K562 (cell line): Measurements from ENCODE around the gene DTX3. TPM values are rescaled to one million over a fixed set of nuclear protein-coding genes. Genes with fewer than 3 reads are reported as not detected.
A peak's percentile ranks its signal among the peaks of the same experiment; 100 is the strongest.

Experiments
- ATF1 ChIP-seq, 2 experiments: fragments of 450-650 bp in 1 of 2; IDR thresholded peaks; 2 replicates each; pipeline ENCODE4 v1.6.1; 2016; ENCODE audit warnings: missing compliant biosample characterization in 1 of 2, missing genetic modification characterization in 1 of 2
- BDP1 ChIP-seq: IDR thresholded peaks from 3 replicates; pipeline ENCODE4 v1.6.1; 2011; ENCODE audit not compliant: insufficient read length, insufficient read depth
- ETV1 ChIP-seq: fragments of 450-650 bp; conservative IDR thresholded peaks from 2 replicates; pipeline ENCODE4 v1.6.1; 2016; ENCODE audit warnings: missing genetic modification characterization, control low read depth, low read depth, missing compliant biosample characterization
- FOXK2 ChIP-seq, 2 experiments: fragments of 450-650 bp; IDR thresholded peaks in 1 of 2; conservative IDR thresholded peaks in 1 of 2; 2 replicates each; pipeline ENCODE4 v1.6.1; 2016; ENCODE audit warnings: low read depth in 2 of 2, mild to moderate bottlenecking in 1 of 2
- HDAC1 ChIP-seq, 2 experiments: fragments of 450-650 bp; IDR thresholded peaks; 2 replicates each; pipeline ENCODE4 v1.6.1; 2016 to 2017; ENCODE audit warnings: inconsistent platforms in 1 of 2, mild to moderate bottlenecking in 1 of 2, moderate library complexity in 1 of 2
- HNRNPUL1 ChIP-seq: fragments of 200-400 bp; formaldehyde crosslinking; IDR thresholded peaks from 2 replicates; pipeline ENCODE4 v1.6.1; 2017; ENCODE audit warnings: low read length
- KLF10 ChIP-seq: fragments of 250-450 bp; sonication (Bioruptor Pico); IDR thresholded peaks from 2 replicates; pipeline ENCODE4 v1.6.1; 2021; ENCODE audit warnings: matching md5 sums
- MCM5 ChIP-seq: fragments of 450-650 bp; IDR thresholded peaks from 2 replicates; pipeline ENCODE4 v1.6.1; 2016; ENCODE audit warnings: low read depth
- NR2C2 ChIP-seq, 2 experiments: fragments of 200-800 bp in 1 of 2; sonication (Bioruptor generic) in 1 of 2; sonication (generic) in 1 of 2; formaldehyde crosslinking in 1 of 2; IDR thresholded peaks; 2 replicates each; pipeline versions ENCODE4 v1.6.1 to v1.8.0; 2016 to 2022; ENCODE audit warnings: mild to moderate bottlenecking in 1 of 2, missing compliant biosample characterization in 1 of 2, missing genetic modification characterization in 1 of 2, missing genetic modification reagents in 1 of 2
- POLR2AphosphoS5 ChIP-seq: IDR thresholded peaks from 2 replicates; pipeline ENCODE4 v1.6.1; 2011; ENCODE audit warnings: mild to moderate bottlenecking, low read depth, low read length, moderate library complexity; ENCODE audit not compliant: control insufficient read depth, insufficient read depth
- STAT5B ChIP-seq: fragments of 250-450 bp; sonication (Bioruptor Pico); IDR thresholded peaks from 2 replicates; pipeline ENCODE4 v1.8.0; 2021; ENCODE audit warnings: mild to moderate bottlenecking, inconsistent platforms
- TARDBP ChIP-seq: fragments of 450-650 bp; IDR thresholded peaks from 2 replicates; pipeline ENCODE4 v1.6.1; 2016
- TBL1XR1 ChIP-seq, 2 experiments: IDR thresholded peaks; 2 replicates each; pipeline ENCODE4 v1.6.1; 2012; ENCODE audit warnings: improper control_type of control experiment in 2 of 2, low read length in 2 of 2, mild to moderate bottlenecking in 1 of 2
- ZBTB8A ChIP-seq: fragments of 450-650 bp; IDR thresholded peaks from 2 replicates; pipeline ENCODE4 v1.6.1; 2018; ENCODE audit warnings: mild to moderate bottlenecking, moderate library complexity; ENCODE audit not compliant: partially characterized antibody
- ZNF282 ChIP-seq: sonication (generic); formaldehyde crosslinking; IDR thresholded peaks from 2 replicates; pipeline ENCODE4 v1.8.1; 2023; ENCODE audit warnings: missing genetic modification reagents
- polyA plus RNA-seq, 8 experiments: library from polyadenylated mRNA; depleted of rRNA in 4 of 8; stranded (reverse) in 5 of 8; unstranded in 3 of 8; fragments of >200 nt; fragmentation: Nextera tagmentation in 2 of 8; fragmentation: Illumina TruSeq in 1 of 8; extraction: Ambion mirVana in 2 of 8; extraction: Trizol in 1 of 8; gene quantifications; 2 replicates each; pipeline versions ENCODE4 v1.2.1 to v1.2.3, GENCODE V29; 2011 to 2014; ENCODE audit warnings: inconsistent platforms in 1 of 8, missing spikeins in 1 of 8
- total RNA-seq, 7 experiments: library from RNA; depleted of rRNA in 6 of 7; stranded (reverse); fragments of >200 nt in 6 of 7; fragmentation: Illumina TruSeq in 2 of 7; extraction: Trizol in 2 of 7; gene quantifications; 2 replicates each; pipeline versions ENCODE4 v1.2.1 to v1.2.3, GENCODE V29; 2011 to 2021; ENCODE audit warnings: low replicate concordance in 1 of 7
- TF ChIP-seq, protein P1 (sequence below): fragments of 250-450 bp; sonication (Bioruptor Pico); IDR thresholded peaks from 2 replicates; pipeline ENCODE4 v1.8.0; 2022; ENCODE audit warnings: moderate library complexity, mild to moderate bottlenecking, inconsistent platforms
- TF ChIP-seq, protein P2 (sequence below): fragments of 250-450 bp; sonication (Bioruptor Pico); IDR thresholded peaks from 2 replicates; pipeline ENCODE4 v1.5.0; 2022; ENCODE audit warnings: mild to moderate bottlenecking
- TF ChIP-seq, protein P3 (sequence below), 3 experiments: IDR thresholded peaks in 2 of 3; conservative IDR thresholded peaks in 1 of 3; 2 replicates each; pipeline ENCODE4 v1.5.1; 2011 to 2012; ENCODE audit warnings: low read length in 3 of 3, mild to moderate bottlenecking in 3 of 3, control low read depth in 2 of 3, improper control_type of control experiment in 1 of 3, inconsistent platforms in 1 of 3, low read depth in 1 of 3, mixed read lengths in 1 of 3, moderate library complexity in 1 of 3; ENCODE audit not compliant: insufficient read depth in 2 of 3
- TF ChIP-seq, protein P4 (sequence below): fragments of 450-650 bp; IDR thresholded peaks from 2 replicates; pipeline ENCODE4 v1.6.1; 2016
- TF ChIP-seq, protein P5 (sequence below): fragments of 250-450 bp; sonication (Bioruptor Pico); IDR thresholded peaks from 2 replicates; pipeline ENCODE4 v1.8.0; 2022; ENCODE audit warnings: moderate library complexity, mild to moderate bottlenecking, inconsistent platforms

Gene DTX3
- total and polyA plus RNA-seq, 9 of the 15 experiments (the other 6 are each of a cell fraction or from before 2014, with no cell fraction given) = 0.03 to 0.09 (median 0.06) TPM; not detected in 6

DNA sequence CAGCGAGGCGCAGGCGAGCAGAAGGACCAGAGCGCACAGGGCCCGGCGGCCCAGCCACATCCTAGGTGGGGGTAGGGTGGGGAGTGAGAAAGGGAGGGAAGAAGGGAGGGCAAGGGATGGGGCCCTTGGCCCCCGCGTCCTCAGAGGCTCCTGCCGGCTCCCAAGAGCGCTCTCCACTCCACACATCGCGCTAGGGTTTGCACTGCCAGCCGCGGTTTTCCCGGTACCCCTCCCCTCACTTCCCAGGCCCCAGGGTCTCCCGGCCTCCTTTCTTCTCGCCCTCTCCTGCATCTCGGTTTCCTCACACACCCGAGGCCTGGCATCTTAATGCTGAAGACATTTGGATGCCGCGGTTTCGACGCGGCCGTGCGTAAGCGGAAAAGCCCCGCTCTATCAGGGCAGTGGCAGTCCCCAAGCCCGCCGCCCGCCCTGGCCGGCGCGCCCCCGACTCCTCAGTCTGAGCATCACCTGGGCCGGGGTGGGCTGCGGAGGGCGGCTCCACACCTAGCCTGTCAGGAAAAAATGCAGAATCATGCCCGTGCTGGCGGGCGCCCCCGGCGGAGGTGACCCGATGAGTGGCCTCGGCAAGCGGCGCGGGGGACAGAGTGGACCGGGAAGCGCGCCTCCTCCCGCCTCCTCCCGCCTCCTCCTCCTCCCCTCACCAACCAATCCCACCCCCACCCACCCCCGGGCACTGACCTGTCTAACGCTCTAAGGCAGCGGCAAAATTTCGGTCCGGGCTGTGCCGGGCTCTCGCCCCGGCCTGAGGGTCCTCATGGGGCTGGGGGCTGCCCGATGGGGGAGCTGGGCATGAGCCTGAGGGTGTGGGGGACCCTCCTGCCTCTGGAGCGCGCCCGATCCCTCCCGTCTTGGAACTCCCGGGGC is 27.7 kb downstream of the DTX3 start (continued):
- TF ChIP-seq, protein P1, sequence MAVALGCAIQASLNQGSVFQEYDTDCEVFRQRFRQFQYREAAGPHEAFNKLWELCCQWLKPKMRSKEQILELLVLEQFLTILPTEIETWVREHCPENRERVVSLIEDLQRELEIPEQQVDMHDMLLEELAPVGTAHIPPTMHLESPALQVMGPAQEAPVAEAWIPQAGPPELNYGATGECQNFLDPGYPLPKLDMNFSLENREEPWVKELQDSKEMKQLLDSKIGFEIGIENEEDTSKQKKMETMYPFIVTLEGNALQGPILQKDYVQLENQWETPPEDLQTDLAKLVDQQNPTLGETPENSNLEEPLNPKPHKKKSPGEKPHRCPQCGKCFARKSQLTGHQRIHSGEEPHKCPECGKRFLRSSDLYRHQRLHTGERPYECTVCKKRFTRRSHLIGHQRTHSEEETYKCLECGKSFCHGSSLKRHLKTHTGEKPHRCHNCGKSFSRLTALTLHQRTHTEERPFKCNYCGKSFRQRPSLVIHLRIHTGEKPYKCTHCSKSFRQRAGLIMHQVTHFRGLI = no peak
- TF ChIP-seq ATF1 (CRISPR knock-in tag; IDR thresholded peaks at IDR 0.05) (no peak), ATF1 (tag; IDR thresholded peaks at IDR 0.05) (no peak), STAT5B (CRISPR knock-in tag) (no peak), NR2C2 (CRISPR knock-in tag; IDR thresholded peaks at IDR 0.05) (no peak), NR2C2 (tag; IDR thresholded peaks at IDR 0.05) (0 out of 2 replicates have a peak, but pooled peaks have one; percentile 3), FOXK2 (conservative IDR thresholded peaks at IDR 0.05 in 1 of 2, IDR thresholded peaks at IDR 0.05 in 1 of 2; ENCODE audit: low read depth in 2 of 2) (no peak), KLF10 (CRISPR knock-in tag) (no peak), ETV1 (tag) (no peak), MCM5 (no peak), HNRNPUL1 (no peak), ZBTB8A (no peak), ZNF282 (CRISPR knock-in tag) (no peak), TBL1XR1 (IDR thresholded peaks at IDR 0.05; ENCODE audit: low read length in 2 of 2) (no peak), HDAC1 (IDR thresholded peaks at IDR 0.05) (0 out of 4 replicates have a peak, but pooled peaks of 1 of the 2 experiments have one; percentile 22), BDP1 (no peak), TARDBP (no peak), POLR2AphosphoS5 (no peak)
- TF ChIP-seq, protein P2, sequence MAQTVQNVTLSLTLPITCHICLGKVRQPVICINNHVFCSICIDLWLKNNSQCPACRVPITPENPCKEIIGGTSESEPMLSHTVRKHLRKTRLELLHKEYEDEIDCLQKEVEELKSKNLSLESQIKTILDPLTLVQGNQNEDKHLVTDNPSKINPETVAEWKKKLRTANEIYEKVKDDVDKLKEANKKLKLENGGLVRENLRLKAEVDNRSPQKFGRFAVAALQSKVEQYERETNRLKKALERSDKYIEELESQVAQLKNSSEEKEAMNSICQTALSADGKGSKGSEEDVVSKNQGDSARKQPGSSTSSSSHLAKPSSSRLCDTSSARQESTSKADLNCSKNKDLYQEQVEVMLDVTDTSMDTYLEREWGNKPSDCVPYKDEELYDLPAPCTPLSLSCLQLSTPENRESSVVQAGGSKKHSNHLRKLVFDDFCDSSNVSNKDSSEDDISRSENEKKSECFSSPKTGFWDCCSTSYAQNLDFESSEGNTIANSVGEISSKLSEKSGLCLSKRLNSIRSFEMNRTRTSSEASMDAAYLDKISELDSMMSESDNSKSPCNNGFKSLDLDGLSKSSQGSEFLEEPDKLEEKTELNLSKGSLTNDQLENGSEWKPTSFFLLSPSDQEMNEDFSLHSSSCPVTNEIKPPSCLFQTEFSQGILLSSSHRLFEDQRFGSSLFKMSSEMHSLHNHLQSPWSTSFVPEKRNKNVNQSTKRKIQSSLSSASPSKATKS = no peak
- TF ChIP-seq, protein P3, sequence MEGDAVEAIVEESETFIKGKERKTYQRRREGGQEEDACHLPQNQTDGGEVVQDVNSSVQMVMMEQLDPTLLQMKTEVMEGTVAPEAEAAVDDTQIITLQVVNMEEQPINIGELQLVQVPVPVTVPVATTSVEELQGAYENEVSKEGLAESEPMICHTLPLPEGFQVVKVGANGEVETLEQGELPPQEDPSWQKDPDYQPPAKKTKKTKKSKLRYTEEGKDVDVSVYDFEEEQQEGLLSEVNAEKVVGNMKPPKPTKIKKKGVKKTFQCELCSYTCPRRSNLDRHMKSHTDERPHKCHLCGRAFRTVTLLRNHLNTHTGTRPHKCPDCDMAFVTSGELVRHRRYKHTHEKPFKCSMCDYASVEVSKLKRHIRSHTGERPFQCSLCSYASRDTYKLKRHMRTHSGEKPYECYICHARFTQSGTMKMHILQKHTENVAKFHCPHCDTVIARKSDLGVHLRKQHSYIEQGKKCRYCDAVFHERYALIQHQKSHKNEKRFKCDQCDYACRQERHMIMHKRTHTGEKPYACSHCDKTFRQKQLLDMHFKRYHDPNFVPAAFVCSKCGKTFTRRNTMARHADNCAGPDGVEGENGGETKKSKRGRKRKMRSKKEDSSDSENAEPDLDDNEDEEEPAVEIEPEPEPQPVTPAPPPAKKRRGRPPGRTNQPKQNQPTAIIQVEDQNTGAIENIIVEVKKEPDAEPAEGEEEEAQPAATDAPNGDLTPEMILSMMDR (IDR thresholded peaks at IDR 0.05 in 2 of 3, conservative IDR thresholded peaks at IDR 0.05 in 1 of 3; ENCODE audit: insufficient read depth in 2 of 3, low read depth in 1 of 3, low read length in 3 of 3) = peak in 2 of 3 experiments; percentile 21 to 28; a peak in 3 of 6 replicates
- TF ChIP-seq, protein P4, sequence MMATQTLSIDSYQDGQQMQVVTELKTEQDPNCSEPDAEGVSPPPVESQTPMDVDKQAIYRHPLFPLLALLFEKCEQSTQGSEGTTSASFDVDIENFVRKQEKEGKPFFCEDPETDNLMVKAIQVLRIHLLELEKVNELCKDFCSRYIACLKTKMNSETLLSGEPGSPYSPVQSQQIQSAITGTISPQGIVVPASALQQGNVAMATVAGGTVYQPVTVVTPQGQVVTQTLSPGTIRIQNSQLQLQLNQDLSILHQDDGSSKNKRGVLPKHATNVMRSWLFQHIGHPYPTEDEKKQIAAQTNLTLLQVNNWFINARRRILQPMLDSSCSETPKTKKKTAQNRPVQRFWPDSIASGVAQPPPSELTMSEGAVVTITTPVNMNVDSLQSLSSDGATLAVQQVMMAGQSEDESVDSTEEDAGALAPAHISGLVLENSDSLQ = no peak
- TF ChIP-seq, protein P5, sequence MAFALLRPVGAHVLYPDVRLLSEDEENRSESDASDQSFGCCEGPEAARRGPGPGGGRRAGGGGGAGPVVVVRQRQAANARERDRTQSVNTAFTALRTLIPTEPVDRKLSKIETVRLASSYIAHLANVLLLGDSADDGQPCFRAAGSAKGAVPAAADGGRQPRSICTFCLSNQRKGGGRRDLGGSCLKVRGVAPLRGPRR = no peak
